ENCODE data around the gene SLC38A7.

The SLC38A7 gene

GRCh38 chr16:58678716-58679115 is 5.9 kb downstream of the SLC38A7 start:
- H3K4me3 ChIP-seq (replicated peaks; ENCODE audit: insufficient read depth, low read length) = no peak overlapping the region
- no peak for TF ChIP-seq REST (IDR thresholded peaks at IDR 0.05; ENCODE audit: insufficient replicate concordance, low read depth)
- TF ChIP-seq GABPA (IDR thresholded peaks at IDR 0.05; ENCODE audit: low read depth) = no peak
- no peak for TF ChIP-seq CTCF (IDR thresholded peaks at IDR 0.05; ENCODE audit: insufficient read depth, low read length)
- TF ChIP-seq SPI1 (IDR thresholded peaks at IDR 0.05; ENCODE audit: borderline replicate concordance, low read depth) = no peak
- no peak for TF ChIP-seq POLR2AphosphoS5 (IDR thresholded peaks at IDR 0.05; ENCODE audit: low read depth)
- peak in 1 of 2 experiments; percentile 8 for DNase-seq (ENCODE audit: low read depth in 1 of 2, low spot score in 1 of 2)
- no peaks in the 10 kb centered on the region for H3K27me3 ChIP-seq (ENCODE audit: insufficient read depth, poor library complexity, severe bottlenecking)
- H3K27ac ChIP-seq (replicated peaks) = no peak overlapping the region

DNA sequence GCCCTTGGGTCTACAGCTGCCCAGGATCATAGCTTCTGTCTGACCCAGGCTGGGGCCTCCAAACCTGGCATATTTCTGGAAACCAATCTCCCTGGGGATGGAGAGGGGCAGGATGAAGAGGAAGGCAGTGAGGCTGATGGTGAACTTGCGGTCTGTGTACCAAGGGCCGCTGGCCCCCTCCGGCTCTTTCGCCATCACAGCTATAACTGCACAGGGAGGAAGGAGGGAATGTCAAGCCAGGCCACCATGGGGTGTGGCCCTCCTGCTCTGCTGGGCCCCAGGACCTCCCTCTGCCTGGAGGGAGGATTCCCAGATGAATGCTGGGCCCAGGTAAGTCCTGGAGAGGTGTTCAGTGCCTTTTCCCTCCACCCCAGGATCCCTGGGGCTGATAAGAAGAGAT is 6.3 kb downstream of the SLC38A7 start:
- Histone ChIP-seq H3K4me3 (replicated peaks; ENCODE audit: insufficient read depth, low read length) (no peak overlapping the region), H3K27me3 (ENCODE audit: insufficient read depth, poor library complexity, severe bottlenecking) (no peaks in the 10 kb centered on the region), H3K27ac (replicated peaks) (no peak overlapping the region)
- TF ChIP-seq SPI1 (IDR thresholded peaks at IDR 0.05; ENCODE audit: borderline replicate concordance, low read depth) (no peak), GABPA (IDR thresholded peaks at IDR 0.05; ENCODE audit: low read depth) (no peak), CTCF (IDR thresholded peaks at IDR 0.05; ENCODE audit: insufficient read depth, low read length) (no peak), REST (IDR thresholded peaks at IDR 0.05; ENCODE audit: insufficient replicate concordance, low read depth) (no peak), POLR2AphosphoS5 (IDR thresholded peaks at IDR 0.05; ENCODE audit: low read depth) (no peak)
- DNase-seq (ENCODE audit: low read depth in 1 of 2, low spot score in 1 of 2) = no peak

GRCh38 chr16:58670946-58671583 is 13.5 kb downstream of the SLC38A7 start:
- H3K4me3 ChIP-seq (replicated peaks; ENCODE audit: insufficient read depth, low read length) = no peak overlapping the region
- TF ChIP-seq REST (IDR thresholded peaks at IDR 0.05; ENCODE audit: insufficient replicate concordance, low read depth) = no peak
- TF ChIP-seq CTCF (IDR thresholded peaks at IDR 0.05; ENCODE audit: insufficient read depth, low read length) = no peak
- TF ChIP-seq GABPA (IDR thresholded peaks at IDR 0.05; ENCODE audit: low read depth) = no peak
- no peak for TF ChIP-seq POLR2AphosphoS5 (IDR thresholded peaks at IDR 0.05; ENCODE audit: low read depth)
- no peak overlapping the region for H3K27ac ChIP-seq (replicated peaks)
- DNase-seq (ENCODE audit: low read depth in 1 of 2, low spot score in 1 of 2) = no peak
- no peaks in the 10 kb centered on the region for H3K27me3 ChIP-seq (ENCODE audit: insufficient read depth, poor library complexity, severe bottlenecking)

All from HL-60 (cell line).